ENCODE measurements around the gene SLC43A2. TPM values are rescaled to one million over a fixed set of nuclear protein-coding genes. Genes with fewer than 3 reads are reported as not detected.
A peak's percentile ranks its signal among the peaks of the same experiment; 100 is the strongest.

SLC43A2 gene
- total and polyA plus RNA-seq, 2 of the 13 experiments (the other 11 are each of a cell fraction or from before 2014, with no cell fraction given), result 7.3 to 20.0 TPM

- TF ChIP-seq SSRP1 (CRISPR knock-in tag; IDR thresholded peaks at IDR 0.05) (no peak), PAWR (CRISPR knock-in tag; IDR thresholded peaks at IDR 0.05; ENCODE audit: borderline replicate concordance) (no peak), CHD4 (IDR thresholded peaks at IDR 0.05; ENCODE audit: borderline replicate concordance, low read length) (peak; percentile 39; the same call in 1 of the 2 replicates), IRF9 (CRISPR knock-in tag; IDR thresholded peaks at IDR 0.05; ENCODE audit: borderline replicate concordance) (0 out of 2 replicates have a peak, but pooled peaks have one; percentile 45), ZBTB20 (CRISPR knock-in tag; IDR thresholded peaks at IDR 0.05; ENCODE audit: borderline replicate concordance, low read depth) (no peak), ZNF772 (CRISPR knock-in tag; IDR thresholded peaks at IDR 0.05) (peak; percentile 55; the same call in 1 of the 2 replicates), CBX5 (CRISPR knock-in tag; IDR thresholded peaks at IDR 0.05; ENCODE audit: borderline replicate concordance) (no peak), ZNF549 (CRISPR knock-in tag; IDR thresholded peaks at IDR 0.05) (no peak), ZNF547 (CRISPR knock-in tag; IDR thresholded peaks at IDR 0.05) (no peak), ZNF557 (CRISPR knock-in tag; IDR thresholded peaks at IDR 0.05) (no peak), FOXA1 (IDR thresholded peaks at IDR 0.05) (no peak), FOXA1 (CRISPR knock-in tag; IDR thresholded peaks at IDR 0.05) (peak; percentile 4; the same call in 1 of the 2 replicates), GFI1 (CRISPR knock-in tag; IDR thresholded peaks at IDR 0.05; ENCODE audit: borderline replicate concordance) (no peak), RXRB (CRISPR knock-in tag; IDR thresholded peaks at IDR 0.05; ENCODE audit: borderline replicate concordance) (no peak), TBX2 (CRISPR knock-in tag; IDR thresholded peaks at IDR 0.05; ENCODE audit: borderline replicate concordance) (peak; percentile 44; the same call in 1 of the 2 replicates), FOXC1 (CRISPR knock-in tag; IDR thresholded peaks at IDR 0.05; ENCODE audit: borderline replicate concordance) (no peak), ZNF570 (CRISPR knock-in tag; IDR thresholded peaks at IDR 0.05; ENCODE audit: borderline replicate concordance) (no peak), ZFP36 (IDR thresholded peaks at IDR 0.05; ENCODE audit: borderline replicate concordance, low read depth, low read length, partially characterized antibody) (peak; percentile 94), KDM2A (CRISPR knock-in tag; IDR thresholded peaks at IDR 0.05; ENCODE audit: borderline replicate concordance, low read depth) (no peak), ZNF687 (CRISPR knock-in tag; IDR thresholded peaks at IDR 0.05) (peak; percentile 48; the same call in 1 of the 2 replicates), STAG1 (CRISPR knock-in tag; IDR thresholded peaks at IDR 0.05) (peak; percentile 29), KDM4B (CRISPR knock-in tag; IDR thresholded peaks at IDR 0.05) (no peak)
- TF ChIP-seq, protein P1, sequence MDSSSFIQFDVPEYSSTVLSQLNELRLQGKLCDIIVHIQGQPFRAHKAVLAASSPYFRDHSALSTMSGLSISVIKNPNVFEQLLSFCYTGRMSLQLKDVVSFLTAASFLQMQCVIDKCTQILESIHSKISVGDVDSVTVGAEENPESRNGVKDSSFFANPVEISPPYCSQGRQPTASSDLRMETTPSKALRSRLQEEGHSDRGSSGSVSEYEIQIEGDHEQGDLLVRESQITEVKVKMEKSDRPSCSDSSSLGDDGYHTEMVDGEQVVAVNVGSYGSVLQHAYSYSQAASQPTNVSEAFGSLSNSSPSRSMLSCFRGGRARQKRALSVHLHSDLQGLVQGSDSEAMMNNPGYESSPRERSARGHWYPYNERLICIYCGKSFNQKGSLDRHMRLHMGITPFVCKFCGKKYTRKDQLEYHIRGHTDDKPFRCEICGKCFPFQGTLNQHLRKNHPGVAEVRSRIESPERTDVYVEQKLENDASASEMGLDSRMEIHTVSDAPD (CRISPR knock-in tag; IDR thresholded peaks at IDR 0.05), result no peak
These were observed 64.6 kb downstream of the SLC43A2 start (continued) for GRCh38 chr17:1563786-1564613.

Measured in HepG2 (cell line).